ENCODE results near the gene TNNT1.

The TNNT1 gene

DNA sequence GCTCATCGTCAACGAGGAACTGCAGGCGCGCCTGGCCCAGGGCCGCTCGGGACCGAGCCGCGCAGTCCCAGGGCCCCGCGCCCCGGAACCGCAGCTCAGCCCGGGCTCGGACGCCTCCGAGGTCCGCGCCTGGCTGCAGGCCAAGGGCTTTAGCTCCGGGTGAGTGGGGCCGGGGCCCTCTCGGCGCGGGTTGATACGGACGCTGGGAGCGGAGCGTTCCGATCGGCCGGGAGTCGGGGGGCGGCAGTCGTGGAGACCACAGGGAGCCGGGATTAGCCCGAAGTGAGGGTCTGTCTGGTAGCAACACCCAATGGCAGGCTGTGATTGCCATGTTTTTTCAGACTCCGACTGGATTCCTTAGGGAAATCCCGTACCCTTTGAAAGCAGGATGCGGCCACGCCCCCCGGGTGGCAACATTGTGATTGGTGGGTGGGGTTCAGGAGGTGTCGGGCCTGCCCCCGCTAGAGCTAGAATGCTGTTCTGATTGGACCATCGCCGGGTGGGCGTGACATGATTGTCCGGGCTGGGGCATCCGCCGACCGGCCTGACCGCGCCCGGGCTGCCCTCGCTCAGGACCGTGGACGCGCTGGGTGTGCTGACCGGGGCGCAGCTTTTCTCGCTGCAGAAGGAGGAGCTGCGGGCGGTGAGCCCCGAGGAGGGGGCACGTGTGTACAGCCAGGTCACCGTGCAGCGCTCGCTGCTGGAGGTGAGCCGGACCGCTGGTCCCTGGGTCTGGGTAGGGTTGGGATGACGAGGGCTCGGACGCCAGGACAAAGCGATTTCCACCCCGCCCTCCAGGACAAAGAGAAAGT lies 62.1 kb downstream of the TNNT1 start:
- peak; percentile 39 for DNase-seq

DNA sequence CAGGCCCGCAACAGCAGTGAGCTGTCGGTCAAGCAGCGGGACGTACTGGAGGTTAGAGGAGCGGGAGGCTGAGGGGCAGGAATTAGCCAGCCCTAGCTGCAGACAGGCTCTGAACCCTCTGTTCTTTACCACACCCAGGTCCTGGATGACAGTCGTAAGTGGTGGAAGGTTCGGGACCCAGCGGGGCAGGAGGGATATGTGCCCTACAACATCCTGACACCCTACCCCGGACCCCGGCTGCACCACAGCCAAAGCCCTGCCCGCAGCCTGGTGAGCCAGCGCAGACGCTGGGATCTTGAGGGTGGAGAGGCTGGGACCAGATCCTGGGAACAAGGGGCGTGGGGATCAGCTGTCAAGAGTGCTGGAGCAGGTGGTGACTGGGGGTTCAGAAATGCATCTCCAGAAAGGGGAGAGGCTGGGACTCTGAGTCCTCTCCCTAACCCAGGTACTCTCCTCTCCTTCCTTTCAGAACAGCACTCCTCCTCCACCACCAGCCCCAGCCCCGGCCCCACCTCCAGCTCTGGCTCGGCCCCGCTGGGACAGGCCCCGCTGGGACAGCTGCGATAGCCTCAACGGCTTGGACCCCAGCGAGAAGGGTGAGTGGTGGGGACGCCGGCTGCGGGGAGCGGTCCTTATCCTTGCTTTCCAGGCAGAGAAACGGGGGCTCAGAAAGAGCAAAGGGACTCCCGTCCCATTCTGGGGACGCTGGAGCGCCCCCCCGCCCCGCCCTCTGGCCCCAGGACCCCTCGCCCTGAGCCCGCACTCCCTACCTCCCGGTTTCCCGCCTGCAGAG lies 62.9 kb downstream of the TNNT1 start:
- no peak for DNase-seq

DNA sequence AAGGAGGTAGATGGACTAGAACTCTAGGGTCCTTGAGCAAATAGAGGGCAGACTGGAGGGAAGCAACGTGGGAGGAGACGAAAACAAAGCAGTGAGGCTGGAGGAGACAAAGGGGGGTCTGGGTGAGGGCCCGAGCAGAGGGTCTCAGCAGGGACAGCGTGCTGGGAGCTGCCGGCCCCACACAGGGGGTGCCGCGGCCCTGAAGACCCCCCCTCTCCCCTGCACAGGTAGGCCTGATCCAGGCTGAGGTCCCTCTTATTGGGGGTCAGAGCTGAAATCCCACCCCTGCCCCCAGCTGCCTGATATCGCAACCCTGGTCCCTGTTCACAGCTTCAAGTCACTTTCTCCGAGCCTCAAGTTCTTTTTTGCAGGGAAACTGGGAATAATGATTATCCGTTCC lies 64.6 kb downstream of the TNNT1 start:
- DNase-seq = no peak

GRCh38 chr19:55083004-55083850 lies 65.8 kb downstream of the TNNT1 start:
- DNase-seq = no peak

Measured in stimulated activated CD4-positive, alpha-beta T cell treated with anti-CD3 and anti-CD28 coated beads, Interleukin-12 subunit alpha, Interleukin-12 subunit beta, amount 100 ng/mL, for 4 hours (primary cell).